IMR-90 (cell line): Measurements from ENCODE around the gene LAMA2. TPM values are rescaled to one million over a fixed set of nuclear protein-coding genes. Genes with fewer than 3 reads are reported as not detected.

Experiments
- ATAC-seq: fragments of 200-7000 bp; cut with Tn5 transposase; 2 replicates; pipeline ENCODE4 v1.9.1; 2020; ENCODE audit warnings: low read depth, mild to moderate bottlenecking, moderate library complexity
- BruUV-seq: library from RNA; stranded (reverse); fragments of 400-500 nt; replicated peaks from 2 replicates; lab custom pipeline; 2021; lab: Mats Ljungman, UMichigan
- CTCF ChIA-PET: fragments of 300-600 bp; formaldehyde crosslinking; extraction: SDS; loops from one replicate; lab custom pipeline; 2021; ENCODE audit warnings: antibody characterized with exemption; lab: Yijun Ruan, JAX
- POLR2A ChIA-PET: fragments of 300-600 bp; sonication (Branson Sonifier 250); formaldehyde crosslinking; loops from one replicate; lab custom pipeline; 2022; ENCODE audit warnings: antibody characterized with exemption; ENCODE audit not compliant: unreplicated experiment; lab: Charles Lee
- DNase-seq: peaks from one replicate; pipeline ENCODE4 v3.0.0; 2013
- H2AFZ ChIP-seq: replicated peaks from 2 replicates; pipeline ENCODE3; 2013; ENCODE audit warnings: low read length, mild to moderate bottlenecking; ENCODE audit not compliant: poor library complexity
- H2AK5ac ChIP-seq: 2 replicates; pipeline ENCODE4 v1.6.1; 2013; ENCODE audit warnings: low read depth, low read length, inconsistent platforms
- H2AK9ac ChIP-seq: replicated peaks from 2 replicates; pipeline ENCODE3; 2013; ENCODE audit warnings: mild to moderate bottlenecking, low read depth, low read length, moderate library complexity; ENCODE audit not compliant: poor library complexity
- H2BK120ac ChIP-seq: 2 replicates; pipeline ENCODE4 v1.6.1; 2013; ENCODE audit warnings: low read depth, low read length, inconsistent platforms
- H2BK15ac ChIP-seq: 3 replicates; pipeline ENCODE4 v1.6.1; 2013; ENCODE audit warnings: low read depth, low read length, inconsistent platforms
- H2BK20ac ChIP-seq: 2 replicates; pipeline ENCODE4 v1.6.1; 2013; ENCODE audit warnings: low read depth, mild to moderate bottlenecking, inconsistent platforms, low read length, moderate library complexity
- H2BK5ac ChIP-seq: 2 replicates; pipeline ENCODE4 v1.6.1; 2013; ENCODE audit warnings: mild to moderate bottlenecking, low read depth, low read length, inconsistent platforms; ENCODE audit not compliant: poor library complexity, severe bottlenecking
- H3K14ac ChIP-seq: replicated peaks from 2 replicates; pipeline ENCODE4 v1.6.1; 2013; ENCODE audit warnings: low read depth, low read length, inconsistent platforms
- H3K18ac ChIP-seq: 2 replicates; pipeline ENCODE4 v1.6.1; 2013; ENCODE audit warnings: low read depth, low read length, control low read depth
- H3K23ac ChIP-seq: 2 replicates; pipeline ENCODE4 v1.6.1; 2013; ENCODE audit warnings: low read depth, low read length, inconsistent platforms
- H3K27ac ChIP-seq: 2 replicates; pipeline ENCODE4 v1.5.1; 2013; ENCODE audit warnings: mild to moderate bottlenecking, control low read depth, low read length; ENCODE audit not compliant: insufficient read depth
- H3K27me3 ChIP-seq: 2 replicates; pipeline ENCODE4 v1.6.1; 2013; ENCODE audit warnings: low read length; ENCODE audit not compliant: control insufficient read depth, insufficient read depth
- H3K36me3 ChIP-seq: 2 replicates; pipeline ENCODE4 v1.6.1; 2013; ENCODE audit warnings: low read length, mixed read lengths; ENCODE audit not compliant: control insufficient read depth, insufficient read depth
- H3K4ac ChIP-seq: 2 replicates; pipeline ENCODE4 v1.6.1; 2013; ENCODE audit warnings: low read depth, low read length, inconsistent platforms
- H3K4me1 ChIP-seq: 2 replicates; pipeline ENCODE4 v1.6.1; 2013; ENCODE audit warnings: low read length, mixed read lengths; ENCODE audit not compliant: control insufficient read depth, insufficient read depth
- H3K4me2 ChIP-seq: 2 replicates; pipeline ENCODE4 v1.6.1; 2013; ENCODE audit warnings: low read depth, mild to moderate bottlenecking, control low read depth, low read length, moderate library complexity
- H3K4me3 ChIP-seq: 2 replicates; pipeline ENCODE4 v1.5.1; 2013; ENCODE audit warnings: low read depth, mild to moderate bottlenecking, control low read depth, low read length, moderate library complexity; ENCODE audit not compliant: insufficient read depth
- H3K56ac ChIP-seq: 2 replicates; pipeline ENCODE4 v1.6.1; 2013; ENCODE audit warnings: low read length, inconsistent platforms; ENCODE audit not compliant: insufficient read depth; ENCODE audit errors: extremely low read depth
- H3K79me1 ChIP-seq, 2 experiments: 2 replicates each; pipeline ENCODE4 v1.6.1; 2013; ENCODE audit warnings: low read length in 2 of 2, inconsistent platforms in 1 of 2, low read depth in 1 of 2
- H3K9ac ChIP-seq: 2 replicates; pipeline ENCODE4 v1.6.1; 2013; ENCODE audit warnings: low read depth, low read length, control low read depth
- H3K9me1 ChIP-seq: 2 replicates; pipeline ENCODE4 v1.6.1; 2013; ENCODE audit warnings: low read length, inconsistent platforms; ENCODE audit not compliant: insufficient read depth
- H3K9me3 ChIP-seq: 2 replicates; pipeline ENCODE4 v1.6.1; 2013; ENCODE audit warnings: low read length; ENCODE audit not compliant: control insufficient read depth, insufficient read depth
- H4K20me1 ChIP-seq: 2 replicates; pipeline ENCODE4 v1.6.1; 2013; ENCODE audit warnings: low read length, inconsistent platforms; ENCODE audit not compliant: insufficient read depth
- H4K5ac ChIP-seq: 2 replicates; pipeline ENCODE4 v1.6.1; 2013; ENCODE audit warnings: mild to moderate bottlenecking, low read depth, low read length, control low read depth
- H4K8ac ChIP-seq, 2 experiments: 2 replicates each; pipeline ENCODE4 v1.6.1; 2013; ENCODE audit warnings: low read depth in 2 of 2, low read length in 2 of 2, control low read depth in 1 of 2, inconsistent platforms in 1 of 2
- H4K91ac ChIP-seq: 2 replicates; pipeline ENCODE4 v1.6.1; 2013; ENCODE audit warnings: low read depth, low read length, inconsistent platforms; ENCODE audit not compliant: insufficient read depth
- CHD1 ChIP-seq: IDR thresholded peaks from 2 replicates; pipeline ENCODE4 v1.6.1; 2012; ENCODE audit warnings: low read depth, low read length, improper control_type of control experiment
- WGBS, 2 experiments: methylation state at CpG; one replicate each; pipeline versions ENCODE4 v1.1.5 to v1.1.7; 2013; ENCODE audit warnings: missing lambda C conversion rate in 2 of 2; ENCODE audit not compliant: insufficient read length in 1 of 2; ENCODE audit errors: extremely low coverage in 2 of 2; 5-methylcytosine and 5-hydroxymethylcytosine counted together
- dilution Hi-C: fragments of 300-500 bp; cut with HindIII; formaldehyde crosslinking; loops from one replicate; pipeline ENCODE4 v1.14.3; 2018; ENCODE audit warnings: low sequenced_read_pairs; ENCODE audit not compliant: unreplicated experiment
- in situ Hi-C: fragments of 300-500 bp; cut with MboI; formaldehyde crosslinking; loops from 3 replicates; pipeline ENCODE4 v1.14.3; 2019; ENCODE audit warnings: low sequenced_read_pairs, inconsistent platforms, mixed read lengths
- intact Hi-C: fragments of 100-400 bp; cut with micrococcal nuclease; formaldehyde crosslinking; loops from 2 replicates; pipeline ENCODE4 v1.10.0; 2022
- polyA plus RNA-seq, 3 experiments: library from polyadenylated mRNA; depleted of rRNA; stranded (reverse); fragments of >200 nt; gene quantifications; 2 replicates each; pipeline ENCODE4 v1.2.3, GENCODE V29; 2012; ENCODE audit warnings: low replicate concordance in 1 of 3
- total RNA-seq: library from RNA; depleted of rRNA; stranded (reverse); fragments of >200 nt; gene quantifications from 2 replicates; pipeline ENCODE4 v1.2.3, GENCODE V29; 2012

The LAMA2 gene
- total and polyA plus RNA-seq, 2 of the 4 experiments (the other 2 are of a cell fraction), result 9.9 to 13.3 TPM

DNA sequence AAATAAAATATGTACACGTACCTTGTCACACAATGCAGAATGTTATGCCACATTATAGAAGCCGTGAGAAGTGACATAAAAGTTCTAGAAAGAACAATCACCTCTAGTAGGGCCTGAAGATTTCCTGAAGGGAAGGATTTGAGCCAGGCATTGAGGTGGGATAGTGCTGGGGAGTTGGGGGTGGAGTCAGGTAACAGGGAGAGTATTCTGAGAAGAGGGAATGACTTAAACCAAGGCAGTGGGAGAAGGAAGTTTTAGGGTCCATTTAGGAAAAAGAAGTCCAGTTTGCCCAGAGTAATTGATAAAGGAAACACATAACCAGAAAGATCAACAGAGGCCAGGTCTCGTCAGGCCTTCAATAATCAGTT lies 564.2 kb downstream of the LAMA2 start:
- H3K23ac ChIP-seq, result no peak overlapping the region
- no peaks in the 10 kb centered on the region for H3K27me3 ChIP-seq
- no peak overlapping the region for H3K18ac ChIP-seq
- H3K4me2 ChIP-seq, result no peak overlapping the region
- in situ Hi-C loops (no loop called here), dilution Hi-C loops (no loop called here), intact Hi-C loops (no loop called here)
- no peak for ATAC-seq
- no peak overlapping the region for H3K9ac ChIP-seq
- no CpG with 5 or more reads among the region's 3 CpGs for WGBS, 2 experiments
- H3K27ac ChIP-seq, result no peak overlapping the region
- CTCF ChIA-PET, result no interaction called here
- no peaks in the 10 kb centered on the region for H3K4me1 ChIP-seq
- H3K14ac ChIP-seq, result no peak overlapping the region
- DNase-seq, result no peak
- H2BK20ac ChIP-seq, result no peak overlapping the region
- no peak overlapping the region for H4K8ac ChIP-seq
- TF ChIP-seq CHD1, result no peak
- H2AK5ac ChIP-seq, result no peak overlapping the region
- no peaks in the 10 kb centered on the region for H3K9me3 ChIP-seq
- no peak overlapping the region for H2AK9ac ChIP-seq
- H4K20me1 ChIP-seq, result no peaks in the 10 kb centered on the region
- no peaks in the 10 kb centered on the region for H3K79me1 ChIP-seq
- H3K4me3 ChIP-seq, result no peak overlapping the region
- no peak overlapping the region for H4K5ac ChIP-seq
- no peak overlapping the region for H2BK15ac ChIP-seq
- H3K56ac ChIP-seq, result no peak overlapping the region
- BruUV-seq, result no TSS peak
- H3K36me3 ChIP-seq, result no peaks in the 10 kb centered on the region
- H3K9me1 ChIP-seq, result no peaks in the 10 kb centered on the region
- no peak overlapping the region for H2BK5ac ChIP-seq
- no peak overlapping the region for H2AFZ ChIP-seq
- POLR2A ChIA-PET, result no interaction called here
- no peak overlapping the region for H4K91ac ChIP-seq
- H3K4ac ChIP-seq, result no peak overlapping the region
- H2BK120ac ChIP-seq, result no peak overlapping the region
